Measurements from ENCODE around the gene CNNM4.
A peak's percentile ranks its signal among the peaks of the same experiment; 100 is the strongest.

CNNM4 gene

GRCh38 chr2:96760036-96760985 is at the start of gene CNNM4:
Gene CNNM4, plus strand, starts transcription at chr2:96760902. Its CDS starts 98 bp downstream, at chr2:96761000.
- DNase-seq (ENCODE audit: low read depth) = peak; percentile 90

- DNase-seq (ENCODE audit: low read depth) = no peak
Measured at GRCh38 chr2:96710985-96711384, 49.7 kb upstream of the CNNM4 start.

GRCh38 chr2:96715658-96716057 is 45.0 kb upstream of the CNNM4 start:
- DNase-seq (ENCODE audit: low read depth) = no peak

- DNase-seq (ENCODE audit: low read depth) = no peak
Measured at GRCh38 chr2:96716388-96716787, 44.3 kb upstream of the CNNM4 start.

- DNase-seq (ENCODE audit: low read depth) = no peak
Measured at GRCh38 chr2:96726131-96726530, 34.6 kb upstream of the CNNM4 start.

GRCh38 chr2:96727431-96727830 is 33.3 kb upstream of the CNNM4 start:
- no peak for DNase-seq (ENCODE audit: low read depth)

- no peak for DNase-seq (ENCODE audit: low read depth)
Measured at GRCh38 chr2:96729748-96730147, 31.0 kb upstream of the CNNM4 start.

- no peak for DNase-seq (ENCODE audit: low read depth)
Measured at GRCh38 chr2:96730212-96730611, 30.5 kb upstream of the CNNM4 start.

- DNase-seq (ENCODE audit: low read depth) = no peak
Measured at GRCh38 chr2:96733931-96734330, 26.8 kb upstream of the CNNM4 start.

- no peak for DNase-seq (ENCODE audit: low read depth)
Measured at GRCh38 chr2:96734880-96735583, 25.7 kb upstream of the CNNM4 start.

- no peak for DNase-seq (ENCODE audit: low read depth)
Measured at GRCh38 chr2:96737251-96737650, 23.5 kb upstream of the CNNM4 start.

GRCh38 chr2:96737831-96738230 is 22.9 kb upstream of the CNNM4 start:
- DNase-seq (ENCODE audit: low read depth) = no peak

- DNase-seq (ENCODE audit: low read depth) = no peak
Measured at GRCh38 chr2:96739076-96739632, 21.5 kb upstream of the CNNM4 start.

- DNase-seq (ENCODE audit: low read depth) = peak; percentile 94
Measured at GRCh38 chr2:96739633-96740428, 20.9 kb upstream of the CNNM4 start, which contains the start of gene LMAN2L. Gene LMAN2L, minus strand, starts transcription at chr2:96740064. Its CDS starts 24 bp downstream, at chr2:96740040.

GRCh38 chr2:96747061-96747617 is 13.6 kb upstream of the CNNM4 start:
- no peak for DNase-seq (ENCODE audit: low read depth)

- DNase-seq (ENCODE audit: low read depth) = no peak
Measured at GRCh38 chr2:96751800-96752199, 8.9 kb upstream of the CNNM4 start.

GRCh38 chr2:96753661-96754282 is 6.9 kb upstream of the CNNM4 start:
- no peak for DNase-seq (ENCODE audit: low read depth)

- DNase-seq (ENCODE audit: low read depth) = no peak
Measured at GRCh38 chr2:96754317-96754716, 6.4 kb upstream of the CNNM4 start.

GRCh38 chr2:96756788-96757476 is 3.8 kb upstream of the CNNM4 start:
- DNase-seq (ENCODE audit: low read depth) = no peak

- no peak for DNase-seq (ENCODE audit: low read depth)
Measured at GRCh38 chr2:96757477-96757860, 3.2 kb upstream of the CNNM4 start.

- no peak for DNase-seq (ENCODE audit: low read depth)
Measured at GRCh38 chr2:96758987-96759386, 1.7 kb upstream of the CNNM4 start.
